ENCODE results near the gene SPRYD4.

Gene SPRYD4

GRCh38 chr12:56490360-56490759, 22.0 kb downstream of the SPRYD4 start:
- TF ChIP-seq GATA3 (IDR thresholded peaks at IDR 0.05; ENCODE audit: low read depth, low read length), result no peak
- no peak for TF ChIP-seq GATA2 (IDR thresholded peaks at IDR 0.05; ENCODE audit: low read depth, low read length)

- TF ChIP-seq GATA3 (IDR thresholded peaks at IDR 0.05; ENCODE audit: low read depth, low read length), result peak; percentile 37; the same call in 1 of the 2 replicates
- peak; percentile 78 for TF ChIP-seq GATA2 (IDR thresholded peaks at IDR 0.05; ENCODE audit: low read depth, low read length)
Measured at GRCh38 chr12:56499879-56500278, 31.5 kb downstream of the SPRYD4 start.

- TF ChIP-seq GATA2 (IDR thresholded peaks at IDR 0.05; ENCODE audit: low read depth, low read length), result no peak
- TF ChIP-seq GATA3 (IDR thresholded peaks at IDR 0.05; ENCODE audit: low read depth, low read length), result no peak
Measured at GRCh38 chr12:56510786-56511185, 42.4 kb downstream of the SPRYD4 start.

- TF ChIP-seq GATA2 (IDR thresholded peaks at IDR 0.05; ENCODE audit: low read depth, low read length) (no peak), GATA3 (IDR thresholded peaks at IDR 0.05; ENCODE audit: low read depth, low read length) (no peak)
Measured at GRCh38 chr12:56517854-56518253, 49.5 kb downstream of the SPRYD4 start.

GRCh38 chr12:56518570-56518969, 50.2 kb downstream of the SPRYD4 start:
- no peak for TF ChIP-seq GATA3 (IDR thresholded peaks at IDR 0.05; ENCODE audit: low read depth, low read length)
- no peak for TF ChIP-seq GATA2 (IDR thresholded peaks at IDR 0.05; ENCODE audit: low read depth, low read length)

- TF ChIP-seq GATA3 (IDR thresholded peaks at IDR 0.05; ENCODE audit: low read depth, low read length) (no peak), GATA2 (IDR thresholded peaks at IDR 0.05; ENCODE audit: low read depth, low read length) (no peak)
Measured at GRCh38 chr12:56520048-56520447, 51.7 kb downstream of the SPRYD4 start.

GRCh38 chr12:56520506-56520905, 52.1 kb downstream of the SPRYD4 start:
- no peak for TF ChIP-seq GATA3 (IDR thresholded peaks at IDR 0.05; ENCODE audit: low read depth, low read length)
- no peak for TF ChIP-seq GATA2 (IDR thresholded peaks at IDR 0.05; ENCODE audit: low read depth, low read length)

- TF ChIP-seq GATA3 (IDR thresholded peaks at IDR 0.05; ENCODE audit: low read depth, low read length), result no peak
Measured at GRCh38 chr12:56521209-56521589, 52.8 kb downstream of the SPRYD4 start.

- TF ChIP-seq GATA2 (IDR thresholded peaks at IDR 0.05; ENCODE audit: low read depth, low read length) (no peak), GATA3 (IDR thresholded peaks at IDR 0.05; ENCODE audit: low read depth, low read length) (no peak)
Measured at GRCh38 chr12:56521590-56522371, 53.4 kb downstream of the SPRYD4 start, which contains the start of gene RBMS2. Gene RBMS2, plus strand, starts transcription at chr12:56521820. Its CDS starts 204 bp downstream, at chr12:56522024.

- TF ChIP-seq GATA2 (IDR thresholded peaks at IDR 0.05; ENCODE audit: low read depth, low read length), result no peak
Measured at GRCh38 chr12:56522411-56523193, 54.2 kb downstream of the SPRYD4 start.

GRCh38 chr12:56528846-56529245, 60.5 kb downstream of the SPRYD4 start:
- TF ChIP-seq GATA2 (IDR thresholded peaks at IDR 0.05; ENCODE audit: low read depth, low read length) (no peak), GATA3 (IDR thresholded peaks at IDR 0.05; ENCODE audit: low read depth, low read length) (no peak)
